ENCODE results near the gene MSRB3. TPM values are rescaled to one million over a fixed set of nuclear protein-coding genes. Genes with fewer than 3 reads are reported as not detected.

MSRB3 gene
- total and polyA plus RNA-seq, 2 of the 8 experiments (the other 6 are each of a cell fraction or from before 2014, with no cell fraction given), result 0.32 to 1.2 TPM

- H3K23me2 ChIP-seq (ENCODE audit: low read depth, low read length), result no peaks in the 10 kb centered on the region
- no peak overlapping the region for H2BK20ac ChIP-seq (ENCODE audit: low read length)
- no peak overlapping the region for H2BK120ac ChIP-seq (replicated peaks; ENCODE audit: low read depth, low read length)
- H4K8ac ChIP-seq (ENCODE audit: extremely low read depth, insufficient read depth, low read length), result no peak overlapping the region
- H3K9ac ChIP-seq (replicated peaks in 1 of 4; ENCODE audit: extremely low read depth in 1 of 4, low read depth in 3 of 4, low read length in 3 of 4), result no peak overlapping the region
- H4K20me1 ChIP-seq (replicated peaks in 1 of 2; ENCODE audit: control insufficient read depth in 1 of 2, insufficient read depth in 2 of 2, low read length in 2 of 2), result no peaks in the 10 kb centered on the region
- DNase-seq (ENCODE audit: low read depth in 1 of 2, low spot score in 2 of 2) (no peak), FAIRE-seq (no peak)
- no peak overlapping the region for H3K27ac ChIP-seq (ENCODE audit: low read depth, low read length)
- ChIA-PET CTCF (ENCODE audit: partially characterized antibody) (interaction anchor here (1.3 kb wide), 1 partner anchor 14 kb away, joined by 4 read pairs; no protein-coding TSS in a partner anchor), POLR2A (ENCODE audit: partially characterized antibody) (no interaction called here)
- no peak overlapping the region for H2BK5ac ChIP-seq (ENCODE audit: low read depth, low read length)
- no peak for TF ChIP-seq POU5F1 (IDR thresholded peaks at IDR 0.05; ENCODE audit: low read depth, low read length)
- no peak for TF ChIP-seq YY1 (IDR thresholded peaks at IDR 0.05; ENCODE audit: low read depth, low read length)
- TF ChIP-seq RXRA (IDR thresholded peaks at IDR 0.05; ENCODE audit: insufficient read depth, low read depth, low read length), result no peak
- TF ChIP-seq ATF2 (IDR thresholded peaks at IDR 0.05; ENCODE audit: low read length), result no peak
- TF ChIP-seq GABPA (IDR thresholded peaks at IDR 0.05; ENCODE audit: borderline replicate concordance, insufficient read depth, low read length), result no peak
- no peak for TF ChIP-seq SP2 (IDR thresholded peaks at IDR 0.05; ENCODE audit: low read length)
- no peak for TF ChIP-seq ATF3 (IDR thresholded peaks at IDR 0.05; ENCODE audit: insufficient read depth, low read depth, low read length)
- no peak for TF ChIP-seq SUZ12 (IDR thresholded peaks at IDR 0.05; ENCODE audit: low read length)
- TF ChIP-seq JUND (IDR thresholded peaks at IDR 0.05; ENCODE audit: low read length), result no peak
- TF ChIP-seq KDM1A (IDR thresholded peaks at IDR 0.05; ENCODE audit: borderline replicate concordance, low read length), result no peak
- no peak for TF ChIP-seq NRF1 (IDR thresholded peaks at IDR 0.05; ENCODE audit: low read depth, low read length)
- no peak for TF ChIP-seq PHF8 (conservative IDR thresholded peaks at IDR 0.05; ENCODE audit: low read depth, low read length)
- no peak for TF ChIP-seq CREB1 (IDR thresholded peaks at IDR 0.05)
- TF ChIP-seq SRF (IDR thresholded peaks at IDR 0.05; ENCODE audit: low read depth, low read length), result no peak
- no peak overlapping the region for H2BK12ac ChIP-seq (ENCODE audit: low read depth, low read length)
- H2BK15ac ChIP-seq (ENCODE audit: low read length), result no peak overlapping the region
- no peaks in the 10 kb centered on the region for H3K9me3 ChIP-seq (ENCODE audit: insufficient read depth in 2 of 2, low read depth in 1 of 2, low read length in 1 of 2)
- no peak overlapping the region for H3K56ac ChIP-seq (replicated peaks; ENCODE audit: insufficient read length, low read depth, low read length)
- no peaks in the 10 kb centered on the region for H3K36me3 ChIP-seq (ENCODE audit: control insufficient read depth in 2 of 4, insufficient read depth in 4 of 4, low read length in 3 of 4)
- 62% methylated on average over 1 of the region's 1 CpG; no CpG with 5 or more reads in 1 of the 2 experiments for WGBS, 2 experiments (ENCODE audit: extremely low coverage in 1 of 2, insufficient coverage in 1 of 2, insufficient read length in 1 of 2, insufficient replicate concordance in 2 of 2, low coverage in 1 of 2, low lambda C conversion rate in 2 of 2, missing lambda C conversion rate in 1 of 2)
- no peak overlapping the region for H3K4me2 ChIP-seq (ENCODE audit: insufficient read depth in 1 of 2, low read depth in 2 of 2, low read length in 2 of 2)
- H3K79me1 ChIP-seq (ENCODE audit: low read depth, low read length), result no peaks in the 10 kb centered on the region
- H3K18ac ChIP-seq (ENCODE audit: extremely low read depth, low read length), result no peak overlapping the region
- no peak overlapping the region for H3K4ac ChIP-seq (replicated peaks; ENCODE audit: insufficient read length, low read depth, low read length)
- no peak overlapping the region for H2AFZ ChIP-seq (ENCODE audit: low read length)
- H4K91ac ChIP-seq (replicated peaks; ENCODE audit: insufficient read length, low read length), result no peak overlapping the region
- no peaks in the 10 kb centered on the region for H3K79me2 ChIP-seq (ENCODE audit: control insufficient read depth in 1 of 2, insufficient read depth in 2 of 2, low read length in 2 of 2)
- H3K27me3 ChIP-seq (replicated peaks in 1 of 4; ENCODE audit: control insufficient read depth in 3 of 4, extremely low read depth in 1 of 4, insufficient read depth in 3 of 4, low read length in 3 of 4), result no peaks in the 10 kb centered on the region
- H3K14ac ChIP-seq (ENCODE audit: insufficient read length), result no peak overlapping the region
- H3K4me3 ChIP-seq (ENCODE audit: extremely low read depth in 1 of 4, insufficient read depth in 2 of 4, low read depth in 3 of 4, low read length in 4 of 4), result no peak overlapping the region
- H3K4me1 ChIP-seq (replicated peaks in 1 of 4; ENCODE audit: control insufficient read depth in 3 of 4, insufficient read depth in 4 of 4, low read length in 3 of 4), result peaks cover 0 to 4% (median 2%) of the 10 kb centered on the region in 4 experiments; a peak in 2 of 7 replicates
- H4K5ac ChIP-seq (ENCODE audit: insufficient read length, low read depth, low read length), result no peak overlapping the region
- H3K23ac ChIP-seq (ENCODE audit: insufficient read length), result no peak overlapping the region
- no peak overlapping the region for H2AK5ac ChIP-seq (ENCODE audit: low read depth, low read length)
Measured at GRCh38 chr12:65493913-65494245, 215.4 kb downstream of the MSRB3 start.
